AG10803 (cell line): ENCODE measurements around the gene PLEKHA8.

Experiments used
- DNase-seq: peaks from one replicate; pipeline ENCODE4 v3.0.0; 2010; ENCODE audit warnings: low read depth
- H3K4me3 ChIP-seq: 2 replicates; pipeline ENCODE4 v1.5.1; 2011; ENCODE audit warnings: mild to moderate bottlenecking, low read length, control low read depth
- TF ChIP-seq, protein P1 (sequence below): conservative IDR thresholded peaks from 2 replicates; pipeline ENCODE4 v1.5.1; 2011; ENCODE audit warnings: mild to moderate bottlenecking, low read length, control low read depth, inconsistent platforms

Gene PLEKHA8

DNA sequence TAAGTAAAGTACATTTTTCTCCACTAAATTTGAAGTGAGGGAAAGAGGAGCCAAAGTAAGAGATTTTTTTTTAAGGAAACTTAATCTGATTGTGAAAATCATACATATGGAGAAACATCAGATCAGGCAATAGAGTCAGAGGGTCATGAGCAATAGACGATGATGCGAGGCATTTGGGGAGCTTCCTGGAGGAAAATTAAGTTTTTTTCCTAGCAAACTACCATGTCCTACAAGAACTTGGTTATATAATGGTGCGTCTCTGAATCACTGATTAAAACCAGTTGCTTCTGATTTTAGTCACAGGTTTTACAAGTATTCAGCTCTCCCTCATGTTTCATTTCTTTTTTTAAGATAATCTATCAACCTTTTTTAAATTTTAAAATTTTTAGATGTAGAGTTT, 54.5 kb downstream of the PLEKHA8 start:
- TF ChIP-seq, protein P1, sequence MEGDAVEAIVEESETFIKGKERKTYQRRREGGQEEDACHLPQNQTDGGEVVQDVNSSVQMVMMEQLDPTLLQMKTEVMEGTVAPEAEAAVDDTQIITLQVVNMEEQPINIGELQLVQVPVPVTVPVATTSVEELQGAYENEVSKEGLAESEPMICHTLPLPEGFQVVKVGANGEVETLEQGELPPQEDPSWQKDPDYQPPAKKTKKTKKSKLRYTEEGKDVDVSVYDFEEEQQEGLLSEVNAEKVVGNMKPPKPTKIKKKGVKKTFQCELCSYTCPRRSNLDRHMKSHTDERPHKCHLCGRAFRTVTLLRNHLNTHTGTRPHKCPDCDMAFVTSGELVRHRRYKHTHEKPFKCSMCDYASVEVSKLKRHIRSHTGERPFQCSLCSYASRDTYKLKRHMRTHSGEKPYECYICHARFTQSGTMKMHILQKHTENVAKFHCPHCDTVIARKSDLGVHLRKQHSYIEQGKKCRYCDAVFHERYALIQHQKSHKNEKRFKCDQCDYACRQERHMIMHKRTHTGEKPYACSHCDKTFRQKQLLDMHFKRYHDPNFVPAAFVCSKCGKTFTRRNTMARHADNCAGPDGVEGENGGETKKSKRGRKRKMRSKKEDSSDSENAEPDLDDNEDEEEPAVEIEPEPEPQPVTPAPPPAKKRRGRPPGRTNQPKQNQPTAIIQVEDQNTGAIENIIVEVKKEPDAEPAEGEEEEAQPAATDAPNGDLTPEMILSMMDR: no peak
- H3K4me3 ChIP-seq: no peak overlapping the region
- DNase-seq: peak; percentile 51

DNA sequence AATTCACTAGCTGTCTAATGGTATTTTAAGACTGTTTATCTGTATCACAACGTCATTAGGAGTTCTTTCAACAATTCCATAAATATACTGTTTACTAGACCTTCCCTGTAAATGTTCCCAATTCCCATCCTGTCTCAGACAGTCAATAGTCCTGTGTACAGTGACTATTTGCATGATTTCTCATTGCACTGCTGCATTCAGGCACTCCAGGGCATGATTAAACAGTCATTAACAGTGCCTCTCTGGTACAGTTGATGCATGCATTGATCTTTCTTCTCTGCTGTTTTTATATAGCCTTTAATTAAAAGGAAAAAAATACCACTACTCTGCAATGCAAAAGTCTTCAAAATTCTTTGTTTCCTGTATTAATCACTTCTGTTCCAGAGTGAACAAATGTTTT, 55.1 kb downstream of the PLEKHA8 start:
- no peak for DNase-seq
- TF ChIP-seq, protein P1: no peak
- H3K4me3 ChIP-seq: no peak overlapping the region

DNA sequence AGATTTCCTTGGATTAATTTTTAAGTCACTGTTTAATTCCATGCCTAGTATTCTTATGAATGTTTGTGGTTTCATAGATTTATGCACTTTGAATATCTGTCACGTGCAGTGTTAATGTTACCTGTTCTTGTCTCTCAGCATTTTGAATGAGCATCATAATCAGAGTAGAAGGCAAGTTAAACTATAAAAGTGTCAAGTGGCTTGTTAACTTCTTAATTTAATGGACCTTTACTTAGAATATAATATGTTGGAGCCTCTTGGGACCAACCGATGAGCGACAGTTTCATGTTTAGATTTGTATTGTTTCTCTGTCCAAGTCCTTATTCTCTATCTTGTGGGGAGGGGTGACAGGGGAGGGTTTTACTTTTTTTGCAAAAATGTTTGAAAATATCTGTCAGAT, 56.0 kb downstream of the PLEKHA8 start:
- no peak overlapping the region for H3K4me3 ChIP-seq
- TF ChIP-seq, protein P1: no peak
- DNase-seq: no peak

DNA sequence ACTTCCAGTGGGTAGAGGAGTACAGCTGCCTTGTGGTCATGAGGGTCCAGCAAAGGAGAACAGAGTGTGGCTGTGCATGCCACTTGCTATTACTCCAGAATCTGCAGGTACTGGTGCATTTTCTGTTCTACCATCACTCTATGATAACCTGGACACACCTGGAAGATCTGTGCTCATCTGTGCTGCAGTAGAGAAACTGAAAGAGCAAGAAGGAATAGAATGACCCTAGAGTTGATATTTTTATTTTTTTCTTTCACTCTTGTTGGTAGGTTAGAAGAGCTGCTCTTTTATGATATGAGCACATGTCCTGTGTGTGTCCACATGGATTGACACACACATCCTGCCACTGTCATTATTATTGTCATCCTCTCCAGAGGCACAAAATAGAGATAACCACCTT, 58.3 kb downstream of the PLEKHA8 start:
- DNase-seq: no peak
- TF ChIP-seq, protein P1: no peak
- no peak overlapping the region for H3K4me3 ChIP-seq

DNA sequence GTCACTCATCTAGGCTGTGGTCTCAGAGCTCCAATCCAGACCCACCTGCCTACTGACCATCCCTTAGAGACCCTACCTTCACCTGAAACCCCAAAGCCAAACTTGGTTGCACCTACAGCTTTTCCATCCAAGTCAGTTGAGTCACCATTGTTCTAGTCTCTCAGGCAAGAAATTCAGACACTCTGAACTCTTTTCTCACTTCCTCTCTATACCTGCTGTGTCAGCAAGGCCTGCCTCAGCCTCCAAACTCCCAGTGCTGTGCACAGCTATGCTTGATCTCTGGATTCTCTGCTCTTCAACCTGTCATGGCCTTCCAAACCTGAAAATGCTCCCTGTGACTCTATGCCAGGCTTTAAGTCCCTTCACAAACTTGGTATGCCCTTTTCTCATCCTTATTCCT, 59.2 kb downstream of the PLEKHA8 start:
- TF ChIP-seq, protein P1: no peak
- DNase-seq: no peak
- no peak overlapping the region for H3K4me3 ChIP-seq

DNA sequence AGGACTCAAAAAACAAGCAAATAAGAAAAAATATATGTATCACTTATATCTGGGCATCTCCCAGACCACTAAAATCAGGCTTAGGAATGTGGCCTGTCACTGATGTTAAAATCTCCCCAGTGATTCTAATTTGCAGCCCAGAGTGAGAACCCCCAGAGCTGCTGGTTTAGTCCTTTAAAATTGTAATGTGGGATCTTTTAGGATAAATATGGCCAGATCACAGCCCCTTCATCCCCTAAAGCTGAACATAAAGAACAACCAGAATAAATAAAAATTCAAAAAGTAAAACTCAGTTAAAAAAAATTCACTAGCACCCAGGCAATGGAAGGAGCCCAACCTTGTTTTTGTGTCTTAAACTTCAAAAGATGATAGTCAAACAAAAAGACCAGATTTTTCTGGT, 60.1 kb downstream of the PLEKHA8 start:
- DNase-seq: no peak
- TF ChIP-seq, protein P1: no peak
- H3K4me3 ChIP-seq: no peak overlapping the region

DNA sequence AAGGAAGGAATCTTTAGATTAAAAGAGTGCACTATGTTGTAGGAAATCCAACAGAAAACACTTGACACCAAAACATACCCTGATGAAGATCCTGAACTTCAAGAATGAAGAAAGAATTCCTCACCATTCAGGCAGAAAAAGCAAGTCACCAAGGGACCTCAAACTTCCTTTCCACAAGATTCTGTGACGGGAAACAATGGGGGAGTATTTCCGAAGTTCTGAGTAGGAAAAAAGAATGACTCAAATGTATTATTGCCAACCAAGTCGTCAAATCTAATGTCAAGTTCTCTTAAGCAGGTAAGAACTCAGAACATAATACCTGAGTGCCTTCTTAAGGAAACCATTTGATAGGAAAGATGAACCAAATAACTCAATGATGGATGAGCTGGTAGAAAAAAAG, 61.9 kb downstream of the PLEKHA8 start:
- H3K4me3 ChIP-seq: no peak overlapping the region
- no peak for DNase-seq
- TF ChIP-seq, protein P1: no peak
